SU-DHL-6 (cell line): Measurements from ENCODE around the gene KIF3A.

Experiments
- EZH2phosphoT487 ChIP-seq: fragments of 200-600 bp; sonication (generic), shearing (Covaris generic); conservative IDR thresholded peaks from 2 replicates; pipeline ENCODE4 v1.6.1; 2018; ENCODE audit warnings: mild to moderate bottlenecking, antibody characterized with exemption, low read length, moderate library complexity, mixed read lengths
- TF ChIP-seq, protein P1 (sequence below): fragments of 200-600 bp; sonication (generic); IDR thresholded peaks from one replicate; pipeline ENCODE4 v1.5.1; 2017; ENCODE audit warnings: antibody characterized with exemption, mild to moderate bottlenecking, low read length, moderate library complexity; ENCODE audit not compliant: insufficient read depth, poor library complexity, severe bottlenecking

GRCh38 chr5:132673488-132673887, 63.9 kb downstream of the KIF3A start:
- TF ChIP-seq, protein P1, sequence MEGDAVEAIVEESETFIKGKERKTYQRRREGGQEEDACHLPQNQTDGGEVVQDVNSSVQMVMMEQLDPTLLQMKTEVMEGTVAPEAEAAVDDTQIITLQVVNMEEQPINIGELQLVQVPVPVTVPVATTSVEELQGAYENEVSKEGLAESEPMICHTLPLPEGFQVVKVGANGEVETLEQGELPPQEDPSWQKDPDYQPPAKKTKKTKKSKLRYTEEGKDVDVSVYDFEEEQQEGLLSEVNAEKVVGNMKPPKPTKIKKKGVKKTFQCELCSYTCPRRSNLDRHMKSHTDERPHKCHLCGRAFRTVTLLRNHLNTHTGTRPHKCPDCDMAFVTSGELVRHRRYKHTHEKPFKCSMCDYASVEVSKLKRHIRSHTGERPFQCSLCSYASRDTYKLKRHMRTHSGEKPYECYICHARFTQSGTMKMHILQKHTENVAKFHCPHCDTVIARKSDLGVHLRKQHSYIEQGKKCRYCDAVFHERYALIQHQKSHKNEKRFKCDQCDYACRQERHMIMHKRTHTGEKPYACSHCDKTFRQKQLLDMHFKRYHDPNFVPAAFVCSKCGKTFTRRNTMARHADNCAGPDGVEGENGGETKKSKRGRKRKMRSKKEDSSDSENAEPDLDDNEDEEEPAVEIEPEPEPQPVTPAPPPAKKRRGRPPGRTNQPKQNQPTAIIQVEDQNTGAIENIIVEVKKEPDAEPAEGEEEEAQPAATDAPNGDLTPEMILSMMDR: no peak
- TF ChIP-seq EZH2phosphoT487: no peak
